GM19239 (cell line): ENCODE results near the gene PTCH2.
A peak's percentile ranks its signal among the peaks of the same experiment; 100 is the strongest.
"Not testable (repeated sequence)": the region's sequence is repeated elsewhere in the genome, so short reads cannot be mapped to it uniquely, and the experiment has no call there.

ENCODE experiments used
- DNase-seq: peaks from one replicate; pipeline ENCODE4 v3.0.0; 2011; ENCODE audit warnings: low spot score; ENCODE audit not compliant: insufficient read length
- FAIRE-seq: peaks from 2 replicates; lab custom pipeline; 2011; peaks lifted over from hg19 to GRCh38; lab: Jason Lieb, UNC

Gene PTCH2

DNA sequence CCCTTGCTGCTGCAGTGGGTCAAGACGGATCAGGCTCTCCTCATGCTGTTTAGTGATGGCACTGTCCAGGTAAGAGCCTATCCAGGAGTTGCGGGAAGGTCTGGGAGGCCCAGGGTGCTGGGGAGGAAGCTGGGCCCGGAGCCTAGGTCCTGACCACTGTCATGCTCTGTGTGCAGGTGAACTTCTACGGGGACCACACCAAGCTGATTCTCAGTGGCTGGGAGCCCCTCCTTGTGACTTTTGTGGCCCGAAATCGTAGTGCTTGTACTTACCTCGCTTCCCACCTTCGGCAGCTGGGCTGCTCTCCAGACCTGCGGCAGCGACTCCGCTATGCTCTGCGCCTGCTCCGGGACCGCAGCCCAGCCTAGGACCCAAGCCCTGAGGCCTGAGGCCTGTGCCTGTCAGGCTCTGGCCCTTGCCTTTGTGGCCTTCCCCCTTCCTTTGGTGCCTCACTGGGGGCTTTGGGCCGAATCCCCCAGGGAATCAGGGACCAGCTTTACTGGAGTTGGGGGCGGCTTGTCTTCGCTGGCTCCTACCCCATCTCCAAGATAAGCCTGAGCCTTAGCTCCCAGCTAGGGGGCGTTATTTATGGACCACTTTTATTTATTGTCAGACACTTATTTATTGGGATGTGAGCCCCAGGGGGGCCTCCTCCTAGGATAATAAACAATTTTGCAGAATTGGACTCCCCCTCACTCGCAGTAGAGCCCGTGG lies 37.6 kb downstream of the PTCH2 start:
- FAIRE-seq, result no peak

GRCh38 chr1:44803312-44804095 lies 39.5 kb downstream of the PTCH2 start:
- no peak for DNase-seq
- no peak for FAIRE-seq

More for the DNA sequence above, 37.6 kb downstream of the PTCH2 start:
- no peak for DNase-seq

DNA sequence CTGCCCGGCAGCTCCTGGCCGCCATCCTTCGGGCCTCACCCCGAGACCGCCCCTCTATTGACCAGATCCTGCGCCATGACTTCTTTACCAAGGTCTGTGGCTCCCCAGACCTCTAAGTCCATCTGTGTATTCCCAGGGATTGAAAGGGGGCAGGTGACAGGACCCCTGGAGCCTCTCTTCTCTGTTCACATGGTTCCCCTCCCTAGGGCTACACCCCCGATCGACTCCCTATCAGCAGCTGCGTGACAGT lies 40.1 kb downstream of the PTCH2 start:
- FAIRE-seq (no peak), DNase-seq (no peak)

DNA sequence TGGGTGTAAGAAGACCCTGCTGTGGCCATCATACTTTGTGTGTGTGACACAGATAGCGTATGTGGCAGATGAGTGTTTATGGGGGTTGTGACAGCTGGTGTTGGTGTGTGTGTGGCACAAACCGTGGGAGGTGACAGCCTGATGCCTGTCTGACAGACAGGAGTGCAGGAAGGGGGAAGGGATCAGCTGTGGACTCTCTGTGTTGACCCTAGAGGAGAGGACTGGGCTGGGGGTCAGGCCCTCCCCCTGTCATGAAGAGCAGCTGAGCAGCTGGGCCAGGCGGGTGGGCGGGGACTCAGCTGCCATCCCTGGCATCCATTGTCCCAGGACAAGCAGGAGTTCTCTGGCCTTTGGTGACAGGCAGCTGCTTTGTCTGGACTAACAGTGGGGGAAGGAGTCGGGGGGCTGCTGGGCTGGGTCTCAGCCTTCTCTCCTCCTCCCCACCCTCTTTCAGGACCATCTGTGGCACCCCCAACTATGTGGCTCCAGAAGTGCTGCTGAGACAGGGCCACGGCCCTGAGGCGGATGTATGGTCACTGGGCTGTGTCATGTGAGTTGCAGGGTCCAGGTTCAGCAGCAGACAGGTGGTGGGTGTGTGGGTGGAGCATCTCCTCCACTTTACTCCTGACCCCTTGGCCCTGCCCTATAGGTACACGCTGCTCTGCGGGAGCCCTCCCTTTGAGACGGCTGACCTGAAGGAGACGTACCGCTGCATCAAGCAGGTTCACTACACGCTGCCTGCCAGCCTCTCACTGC lies 40.6 kb downstream of the PTCH2 start:
- DNase-seq (no peak), FAIRE-seq (no peak)

GRCh38 chr1:44801491-44802305 lies 41.4 kb downstream of the PTCH2 start:
- DNase-seq, result no peak
- FAIRE-seq, result peak; percentile 82

DNA sequence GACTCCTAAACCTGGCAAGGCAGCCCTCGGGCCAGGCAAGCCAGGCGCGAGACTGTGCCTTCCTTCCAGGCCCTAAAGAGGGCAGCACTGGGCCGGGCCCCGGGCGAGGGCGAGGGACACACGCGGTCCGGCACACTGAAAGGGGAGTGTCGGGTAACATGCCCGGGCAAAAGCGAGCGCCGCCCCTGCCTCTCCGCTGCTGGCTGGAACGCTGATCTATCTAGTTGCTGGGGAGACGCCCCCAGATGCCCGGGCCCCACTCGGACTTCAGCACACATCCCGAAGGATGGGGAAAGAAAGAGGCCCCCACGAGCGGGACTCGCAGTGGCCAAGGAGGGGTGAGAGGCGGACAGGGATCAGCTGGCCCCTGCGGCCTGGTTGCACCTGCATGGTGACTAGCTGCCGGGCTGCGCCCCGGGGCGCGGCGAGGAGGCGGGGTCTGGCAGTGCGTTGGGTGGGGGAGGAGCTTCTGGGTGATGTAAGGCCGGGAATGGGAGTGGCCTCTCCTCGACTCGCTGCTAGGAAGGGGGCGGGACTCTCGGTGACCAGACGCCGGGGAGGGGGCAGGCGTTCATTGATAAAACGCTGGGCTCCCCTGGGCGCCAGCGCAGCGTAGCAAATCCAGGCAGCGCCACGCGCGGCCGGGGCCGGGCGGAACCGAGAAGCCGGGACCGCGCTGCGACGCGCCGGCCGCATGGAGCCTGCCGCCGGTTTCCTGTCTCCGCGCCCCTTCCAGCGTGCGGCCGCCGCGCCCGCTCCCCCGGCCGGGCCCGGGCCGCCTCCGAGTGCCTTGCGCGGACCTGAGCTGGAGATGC lies 43.1 kb downstream of the PTCH2 start, which contains the start of gene PLK3:
Gene PLK3, plus strand, starts transcription at position 608 of the 815 bp plus-strand sequence. Its CDS starts 87 bp downstream, at position 695.
- peak; percentile 99 for FAIRE-seq
- peak; percentile 96 for DNase-seq

DNA sequence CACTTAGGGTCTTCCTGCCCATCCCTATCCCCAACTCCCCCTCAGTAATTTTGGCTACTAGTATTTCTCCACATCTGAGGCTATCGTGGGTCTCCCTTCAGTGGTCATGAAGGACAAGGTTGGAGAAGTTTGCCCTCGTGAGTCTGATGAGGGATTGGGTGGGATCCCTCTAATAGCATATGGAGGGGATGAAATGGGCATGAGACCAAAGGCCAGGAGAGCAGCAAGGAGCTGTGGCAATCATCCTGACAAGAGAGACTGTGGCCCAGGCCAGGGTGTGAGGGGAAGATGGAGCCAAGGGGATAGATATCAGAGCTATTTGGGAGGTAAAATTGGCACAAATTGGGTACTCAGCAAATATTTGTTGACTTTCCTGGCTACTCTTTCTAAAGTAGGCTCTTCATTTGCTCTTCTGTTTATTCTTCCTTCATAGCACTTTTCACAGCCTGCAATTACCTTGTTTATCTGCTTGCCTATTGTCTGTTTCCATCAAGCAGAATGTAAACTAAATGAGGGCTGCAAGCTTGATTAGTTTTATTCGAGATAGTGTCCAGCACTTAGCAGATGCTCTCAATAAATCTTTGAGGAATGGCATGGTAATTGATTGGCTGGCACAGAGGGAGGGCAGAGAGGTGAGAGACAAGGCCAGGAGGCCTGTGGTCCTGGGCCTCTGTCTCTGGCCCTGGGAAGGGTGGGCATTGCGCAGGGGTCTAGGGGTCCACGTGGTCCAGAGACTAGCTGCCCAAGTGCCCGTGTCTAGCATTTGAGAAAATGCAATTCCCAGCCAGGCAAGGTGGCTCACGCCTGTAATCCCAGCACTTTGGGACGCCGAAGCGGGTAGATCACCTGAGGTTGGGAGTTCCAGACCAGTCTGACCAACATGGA lies 44.3 kb downstream of the PTCH2 start:
- peak; percentile 64 for FAIRE-seq
- DNase-seq, result no peak

GRCh38 chr1:44797886-44798285 lies 45.2 kb downstream of the PTCH2 start:
- not testable (repeated sequence) for DNase-seq, FAIRE-seq

DNA sequence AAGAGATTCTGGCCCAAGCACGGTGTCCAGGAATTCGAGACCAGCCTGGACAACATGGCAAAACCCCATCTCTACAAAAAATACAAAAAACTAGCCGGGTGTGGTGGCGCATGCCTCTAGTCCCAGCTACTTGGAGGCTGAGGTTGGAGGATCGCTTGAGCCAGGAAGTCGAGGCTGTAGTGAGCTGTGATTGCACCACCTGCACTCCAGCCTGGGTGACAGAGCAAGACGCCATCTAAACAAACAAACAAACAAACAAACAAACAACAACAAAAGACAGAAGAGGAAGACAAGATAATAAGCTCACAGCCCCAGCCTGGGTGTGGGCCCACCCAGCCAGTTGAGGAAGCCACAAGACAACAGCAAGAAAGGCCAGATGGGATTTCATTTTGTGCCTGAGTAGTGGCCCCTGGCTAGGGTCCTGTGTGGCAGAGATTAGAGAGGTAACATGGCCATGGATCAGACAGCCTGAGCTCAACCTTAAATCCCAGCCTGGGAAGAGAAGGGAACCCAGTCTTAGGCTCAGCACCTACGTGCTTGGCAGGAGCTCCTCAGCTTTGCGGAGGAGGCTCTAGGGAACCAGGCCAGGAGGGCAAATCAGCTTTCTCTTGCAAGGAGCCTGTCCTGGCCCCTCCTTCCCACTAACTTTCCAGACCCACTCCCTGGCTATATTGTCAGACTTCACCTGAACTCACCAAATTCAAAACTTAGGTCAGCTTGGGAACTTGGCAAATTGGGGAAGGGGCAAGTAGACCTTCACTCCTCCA lies 50.1 kb downstream of the PTCH2 start:
- no peak for FAIRE-seq
- no peak for DNase-seq

- no peak for DNase-seq
- FAIRE-seq, result no peak
Observed at GRCh38 chr1:44790968-44791801, 51.9 kb downstream of the PTCH2 start.

- DNase-seq, result no peak
- FAIRE-seq, result no peak
Observed at GRCh38 chr1:44788120-44788860, 54.8 kb downstream of the PTCH2 start, which contains the start of gene BEST4. TSS of gene BEST4 (minus strand) at chr1:44788170. CDS start at chr1:44787705, 465 bp downstream.

DNA sequence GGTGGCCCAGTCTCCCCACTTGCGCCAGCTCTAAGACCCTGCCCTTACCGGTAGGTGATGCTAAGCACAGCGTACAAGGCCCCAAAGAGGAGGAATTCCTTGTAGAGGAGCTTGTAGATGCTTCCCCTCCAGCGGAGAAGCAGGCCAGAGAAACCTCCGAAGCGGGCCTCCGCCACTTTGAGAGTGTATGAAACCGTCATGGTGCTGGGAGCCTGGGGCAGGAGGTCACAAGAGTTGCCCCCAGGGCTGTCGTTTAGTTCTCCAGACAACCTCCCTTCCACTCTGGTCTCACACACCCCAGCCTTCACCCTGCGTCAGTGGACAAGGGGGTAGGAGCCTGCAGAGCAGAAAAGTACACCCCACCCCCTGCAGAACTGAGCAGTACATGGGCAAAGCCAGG lies 55.5 kb downstream of the PTCH2 start:
- FAIRE-seq (no peak), DNase-seq (no peak)

GRCh38 chr1:44786841-44787426 lies 56.1 kb downstream of the PTCH2 start:
- DNase-seq (no peak), FAIRE-seq (no peak)

- FAIRE-seq (peak; percentile 56), DNase-seq (no peak)
Observed at GRCh38 chr1:44786138-44786840, 56.8 kb downstream of the PTCH2 start.

- DNase-seq (no peak), FAIRE-seq (no peak)
Observed at GRCh38 chr1:44785501-44786137, 57.4 kb downstream of the PTCH2 start.
